A172 (cell line): ENCODE measurements around the gene HOXC9. TPM values are rescaled to one million over a fixed set of nuclear protein-coding genes. Genes with fewer than 3 reads are reported as not detected.

Source experiments
- DNase-seq: peaks from one replicate; pipeline ENCODE4 v3.0.0-alpha.2; 2015; ENCODE audit warnings: low spot score
- total RNA-seq: library from RNA; depleted of rRNA; stranded (reverse); fragments of >200 nt; shearing (Covaris generic); gene quantifications from 2 replicates; pipeline ENCODE4 v1.2.3, GENCODE V29; 2014; rRNA removed

Gene HOXC9
- 6.3 and 11.0 TPM in 2 replicates for total RNA-seq

- no peak for DNase-seq
These were observed at the start of gene HOXC9 for GRCh38 chr12:54000116-54001114. Gene HOXC9 (plus strand): TSS chr12:54000161. CDS start chr12:54000189, 28 bp downstream.

DNA sequence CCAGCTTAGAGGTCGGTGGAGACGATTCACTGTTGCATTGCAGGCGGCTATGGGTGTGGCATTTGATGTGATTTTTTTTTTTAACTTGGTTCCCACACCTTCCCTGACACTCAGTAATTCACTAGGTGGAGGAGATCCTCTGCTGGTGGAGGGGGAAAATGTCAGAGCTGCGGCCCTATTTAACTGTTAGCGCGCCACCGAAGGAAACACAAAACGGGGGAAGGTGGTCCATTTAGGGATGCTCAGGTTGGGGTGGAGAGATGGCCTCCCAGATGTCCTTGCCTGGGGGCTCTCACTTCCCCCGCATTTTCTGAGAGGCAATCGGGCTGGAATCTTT lies 49.6 kb upstream of the HOXC9 start:
- DNase-seq: no peak

- no peak for DNase-seq
These were observed 49.0 kb upstream of the HOXC9 start for GRCh38 chr12:53950789-53951576.

DNA sequence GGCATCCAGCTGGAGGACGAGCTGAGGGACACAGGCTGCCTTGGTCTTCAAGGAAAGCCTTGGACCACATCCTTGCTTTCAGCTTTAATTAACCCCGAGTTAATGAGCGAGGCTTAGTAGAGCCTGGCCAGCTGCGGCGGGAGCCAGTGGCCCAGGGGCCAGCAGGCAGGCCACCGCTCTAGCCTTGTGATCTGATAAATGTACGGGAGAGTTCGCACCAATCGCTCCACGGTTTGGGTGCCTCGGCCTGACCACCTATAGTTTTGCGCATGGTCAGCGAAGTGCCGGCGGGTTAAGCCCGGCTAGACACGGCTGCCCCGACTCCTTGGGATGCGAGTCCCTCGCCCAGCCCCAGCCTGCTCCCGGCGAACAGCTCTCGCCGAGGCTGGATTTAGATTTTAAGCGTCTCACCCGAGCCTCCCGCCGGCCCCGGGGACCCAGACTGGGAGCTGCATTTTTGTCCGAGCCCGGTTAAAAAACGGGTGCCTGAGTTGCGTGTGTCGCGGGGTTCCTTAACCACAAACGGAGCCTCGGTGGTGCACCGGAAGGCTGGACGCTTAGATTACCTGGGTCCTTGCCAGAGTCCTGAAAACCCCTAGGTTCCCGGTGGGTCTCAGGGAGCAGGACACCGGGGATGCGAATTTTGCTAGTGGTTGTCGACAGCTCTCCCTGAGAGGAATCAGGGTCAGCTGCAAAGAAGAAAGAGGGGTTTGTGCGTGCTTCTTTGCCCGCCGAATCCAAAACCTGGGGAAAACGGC lies 48.2 kb upstream of the HOXC9 start:
- no peak for DNase-seq

DNA sequence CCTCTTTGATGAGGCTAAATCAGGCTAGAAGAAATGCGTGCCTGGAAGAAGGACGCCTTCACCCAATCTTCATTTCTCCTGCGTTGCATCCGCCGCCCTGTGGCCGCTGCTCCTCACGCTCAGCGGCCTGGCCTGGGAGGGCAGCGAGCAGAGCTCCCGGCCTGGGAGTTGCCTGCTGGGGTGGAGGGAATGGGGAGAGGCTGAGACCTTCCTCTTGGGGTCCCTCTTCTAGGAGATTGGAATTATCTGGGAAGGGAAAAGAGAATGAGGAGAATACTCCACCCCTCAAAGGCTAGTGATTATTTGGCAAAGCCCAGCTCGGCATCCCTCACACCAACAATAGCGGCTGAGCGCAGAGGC lies 47.6 kb upstream of the HOXC9 start:
- no peak for DNase-seq

GRCh38 chr12:53952871-53953734 lies 46.9 kb upstream of the HOXC9 start:
- DNase-seq: no peak

GRCh38 chr12:53953831-53954693 lies 45.9 kb upstream of the HOXC9 start:
- DNase-seq: no peak

DNA sequence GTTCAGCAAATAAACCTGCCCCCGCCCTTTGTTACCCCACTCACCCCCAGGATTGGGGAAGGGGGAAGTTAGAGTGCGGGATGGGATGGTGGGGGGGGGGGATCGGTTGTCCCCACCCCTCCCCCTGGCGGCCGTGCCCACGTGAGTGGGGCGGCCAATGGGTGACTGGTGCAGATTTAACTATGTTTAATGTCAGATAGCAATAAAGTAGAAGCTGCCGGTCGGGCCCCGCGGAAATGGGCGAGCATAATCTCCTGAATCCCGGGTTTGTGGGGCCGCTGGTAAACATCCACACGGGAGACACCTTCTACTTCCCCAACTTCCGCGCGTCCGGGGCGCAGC lies 45.3 kb upstream of the HOXC9 start, which contains the start of gene HOXC12:
TSS of gene HOXC12 (plus strand) at position 210 of the 342 bp plus-strand sequence. CDS start at position 237, 27 bp downstream.
- DNase-seq: no peak

GRCh38 chr12:53955036-53955775 lies 44.8 kb upstream of the HOXC9 start:
- no peak for DNase-seq

- DNase-seq: no peak
These were observed 44.1 kb upstream of the HOXC9 start for GRCh38 chr12:53955776-53956250.

- no peak for DNase-seq
These were observed 43.6 kb upstream of the HOXC9 start for GRCh38 chr12:53956251-53956887.

DNA sequence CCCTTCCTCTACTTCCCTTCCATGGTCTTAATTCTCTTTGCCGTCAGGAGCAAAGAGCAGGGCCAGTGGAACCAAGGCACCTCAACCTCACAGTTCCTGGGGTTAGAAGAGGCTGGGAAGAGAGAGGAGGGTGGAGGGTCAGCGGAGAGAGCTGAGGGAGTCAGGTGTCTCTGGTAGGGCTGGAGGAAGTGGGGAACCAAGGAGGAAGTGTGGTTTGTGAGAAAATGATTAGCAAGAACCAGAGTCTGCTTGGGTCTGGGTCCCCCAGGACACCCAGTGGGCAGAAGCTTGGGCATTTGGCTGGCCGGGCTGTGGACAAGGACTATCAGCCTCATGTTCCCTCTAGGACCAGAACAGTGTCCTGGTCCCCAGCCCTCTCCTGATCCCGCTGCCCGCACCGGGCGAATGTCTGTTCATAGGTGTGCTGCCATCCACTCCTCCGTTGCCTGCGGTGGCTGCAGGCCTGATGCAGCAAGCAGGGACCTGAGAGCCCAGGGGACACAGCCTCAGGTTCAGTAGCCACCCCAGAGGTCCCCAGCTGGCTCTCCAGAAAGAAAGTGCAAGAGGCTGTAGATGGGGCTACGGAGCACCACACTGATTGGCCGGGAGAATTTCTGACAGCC lies 42.9 kb upstream of the HOXC9 start:
- no peak for DNase-seq

DNA sequence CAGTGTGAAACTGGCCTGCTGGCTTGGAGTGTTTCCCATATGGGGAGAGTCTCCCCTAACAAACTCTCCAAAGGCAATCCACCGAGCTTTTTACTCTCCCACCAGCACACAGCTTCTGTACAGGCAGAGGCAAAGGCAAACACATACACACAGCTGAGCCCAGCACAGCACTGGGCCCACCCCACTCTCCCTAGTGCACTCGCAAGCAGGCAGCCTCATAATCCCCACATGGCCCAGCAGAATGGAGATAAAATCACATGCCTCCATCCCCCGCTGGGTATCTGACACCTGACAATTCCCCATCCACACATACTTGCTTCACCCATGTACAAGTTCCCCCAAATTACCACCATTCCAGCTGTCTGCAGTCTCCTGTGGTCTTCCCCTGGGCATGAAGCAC lies 41.8 kb upstream of the HOXC9 start:
- DNase-seq: no peak

DNA sequence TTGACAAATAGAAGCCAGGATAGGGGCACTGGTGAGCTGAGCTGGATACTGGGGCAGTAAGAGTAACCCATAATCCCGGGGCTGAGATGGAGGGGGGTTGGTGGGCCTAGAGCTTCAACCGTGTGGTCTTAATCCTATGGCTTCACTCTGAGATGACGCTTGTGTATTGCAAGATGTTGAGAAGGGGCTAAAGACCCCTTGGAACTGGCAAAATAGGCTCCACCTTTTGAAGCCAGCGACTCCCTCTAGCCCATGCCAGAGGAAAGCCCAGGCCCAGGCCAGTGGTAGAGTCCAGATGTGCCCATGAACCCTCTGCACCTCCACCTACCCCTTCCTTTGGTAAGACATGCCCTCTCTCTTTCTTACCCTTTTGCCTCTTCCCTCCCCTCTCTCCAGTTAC lies 40.6 kb upstream of the HOXC9 start:
- no peak for DNase-seq

DNA sequence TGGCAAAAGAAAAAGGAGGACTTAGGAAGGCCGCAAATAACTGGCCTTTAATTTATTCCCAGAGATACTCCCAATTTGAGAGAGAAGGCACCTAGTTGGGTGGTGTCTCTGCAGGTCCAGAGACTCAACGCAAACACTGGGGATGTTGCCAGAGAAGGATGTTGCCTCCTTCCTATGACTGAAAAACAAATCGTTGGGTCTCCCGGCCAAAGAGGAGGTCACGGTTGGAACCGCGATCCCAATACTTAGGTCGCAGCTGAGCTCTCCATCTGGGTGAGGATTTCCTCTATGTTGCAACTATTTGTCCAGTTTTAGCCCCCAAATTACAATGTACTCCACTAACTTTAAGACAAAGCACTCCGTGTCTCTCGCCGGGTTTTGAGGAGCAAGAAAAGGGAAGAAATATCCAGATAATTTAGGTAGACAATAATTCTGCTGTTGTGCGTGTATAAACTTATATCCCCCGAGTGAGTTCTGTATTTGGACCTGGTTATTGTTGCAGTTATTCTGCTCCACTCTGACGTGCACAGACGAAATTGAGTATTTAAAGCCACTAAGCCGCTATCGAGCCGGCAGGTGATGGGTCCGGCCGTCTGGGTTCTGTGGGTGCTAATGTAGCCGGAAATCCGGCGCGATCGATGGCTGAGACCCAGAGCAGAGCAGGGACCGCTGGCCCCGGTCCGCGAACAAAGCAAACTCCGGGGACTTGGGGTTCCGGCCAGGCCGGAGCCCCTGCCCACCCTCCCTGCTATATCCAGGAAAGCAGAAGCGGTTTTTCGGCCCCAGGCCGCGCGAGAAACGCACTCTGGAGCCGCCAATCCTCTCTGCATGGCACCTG lies 39.6 kb upstream of the HOXC9 start:
- DNase-seq: no peak

- DNase-seq: no peak
These were observed 38.8 kb upstream of the HOXC9 start for GRCh38 chr12:53961025-53961761.

DNA sequence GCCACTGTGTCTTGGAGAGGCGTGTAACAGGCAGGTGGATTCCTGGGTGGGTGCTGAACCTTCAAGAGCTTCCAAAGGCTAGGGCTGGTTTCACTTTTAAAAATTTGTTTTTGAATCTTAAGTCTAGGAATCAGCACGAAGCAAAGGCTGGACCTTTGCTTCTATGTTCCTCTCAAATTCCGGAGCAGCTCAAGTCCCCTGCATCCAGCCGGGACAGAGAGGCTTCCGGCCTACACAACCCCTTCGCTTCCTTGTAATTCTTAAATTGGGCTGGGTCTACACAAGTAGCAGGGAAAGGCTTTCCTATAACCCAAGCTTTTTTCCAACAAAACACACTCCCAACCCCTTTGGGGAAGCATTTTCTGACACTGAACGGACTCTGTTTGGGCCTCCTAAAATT lies 37.0 kb upstream of the HOXC9 start:
- DNase-seq: no peak
